GM21515 (cell line): ENCODE results near the gene FRMD4A.

ENCODE experiments used
- ATAC-seq: cut with Tn5 transposase; IDR thresholded peaks from one replicate; pipeline ENCODE4 v1.9.1; 2021; ENCODE audit not compliant: unreplicated experiment

Gene FRMD4A

GRCh38 chr10:14340051-14340744 lies 9.5 kb upstream of the FRMD4A start:
- no peak for ATAC-seq

GRCh38 chr10:14336736-14337135 lies 6.0 kb upstream of the FRMD4A start:
- no peak for ATAC-seq

GRCh38 chr10:14334771-14335170 lies 4.0 kb upstream of the FRMD4A start:
- ATAC-seq: no peak

- no peak for ATAC-seq
These were observed 2.9 kb upstream of the FRMD4A start for GRCh38 chr10:14333606-14334005.

- no peak for ATAC-seq
These were observed 2.2 kb upstream of the FRMD4A start for GRCh38 chr10:14332903-14333302.

- no peak for ATAC-seq
These were observed 964 bp downstream of the FRMD4A start for GRCh38 chr10:14329746-14330173.

GRCh38 chr10:14328881-14329672 lies 1.6 kb downstream of the FRMD4A start:
- no peak for ATAC-seq

- ATAC-seq: no peak
These were observed 3.2 kb downstream of the FRMD4A start for GRCh38 chr10:14327527-14327926.

GRCh38 chr10:14326581-14326980 lies 4.1 kb downstream of the FRMD4A start:
- ATAC-seq: no peak

GRCh38 chr10:14325325-14325955 lies 5.3 kb downstream of the FRMD4A start:
- ATAC-seq: no peak

- no peak for ATAC-seq
These were observed 8.1 kb downstream of the FRMD4A start for GRCh38 chr10:14322526-14323188.

- ATAC-seq: no peak
These were observed 12.7 kb downstream of the FRMD4A start for GRCh38 chr10:14318007-14318406.

GRCh38 chr10:14312014-14312413 lies 18.7 kb downstream of the FRMD4A start:
- no peak for ATAC-seq

- ATAC-seq: no peak
These were observed 19.3 kb downstream of the FRMD4A start for GRCh38 chr10:14311206-14311957.

- no peak for ATAC-seq
These were observed 21.1 kb downstream of the FRMD4A start for GRCh38 chr10:14309593-14309992.

GRCh38 chr10:14306190-14306589 lies 24.5 kb downstream of the FRMD4A start:
- ATAC-seq: no peak

GRCh38 chr10:14304046-14304445 lies 26.7 kb downstream of the FRMD4A start:
- ATAC-seq: no peak

- ATAC-seq: no peak
These were observed 28.7 kb downstream of the FRMD4A start for GRCh38 chr10:14302035-14302434.

GRCh38 chr10:14299556-14299955 lies 31.2 kb downstream of the FRMD4A start:
- ATAC-seq: no peak

GRCh38 chr10:14296065-14296709 lies 34.5 kb downstream of the FRMD4A start:
- ATAC-seq: no peak
